Ovary (tissue), 9 donors: ENCODE results near the gene STUM. TPM values are rescaled to one million over a fixed set of nuclear protein-coding genes. Genes with fewer than 3 reads are reported as not detected.

Experiments
- DNase-seq, 5 donors: peaks; one replicate each; pipeline ENCODE4 v3.0.0-alpha.2; 2019 to 2020
- H3K27ac ChIP-seq, 2 donors: fragments of 200-600 bp; one replicate each; pipeline versions ENCODE4 v1.5.1 to v1.8.0; 2019 to 2022
- H3K27me3 ChIP-seq: fragments of 200-600 bp; one replicate; pipeline ENCODE4 v1.8.0; 2022
- H3K36me3 ChIP-seq: fragments of 200-600 bp; sonication (generic); one replicate; pipeline ENCODE4 v1.5.1; 2019
- H3K4me1 ChIP-seq: one replicate; pipeline ENCODE4 v1.8.1; 2013; ENCODE audit warnings: mild to moderate bottlenecking, moderate library complexity; ENCODE audit not compliant: insufficient read depth
- H3K4me3 ChIP-seq: fragments of 200-600 bp; sonication (generic); one replicate; pipeline ENCODE4 v1.5.1; 2017
- H3K9me3 ChIP-seq, 2 donors: fragments of 200-600 bp in 1 of 2; sonication (generic) in 1 of 2; one replicate each; pipeline versions ENCODE4 v1.5.1 to v1.8.1; 2013 to 2019; ENCODE audit warnings: mild to moderate bottlenecking in 1 of 2, moderate library complexity in 1 of 2
- EP300 ChIP-seq: sonication (generic); formaldehyde crosslinking; IDR thresholded peaks from one replicate; pipeline ENCODE4 v1.6.1; 2017; ENCODE audit warnings: antibody characterized with exemption
- POLR2A ChIP-seq: fragments of 450-650 bp; IDR thresholded peaks from one replicate; pipeline ENCODE4 v1.6.1; 2017; ENCODE audit warnings: antibody characterized with exemption, mild to moderate bottlenecking, moderate library complexity
- WGBS, 3 donors: extraction: QIAGEN DNeasy Blood & Tissue Kit in 1 of 3; methylation state at CpG; one replicate each; pipeline versions ENCODE4 v1.1.5 to v1.1.7; 2013 to 2017; 5-methylcytosine and 5-hydroxymethylcytosine counted together
- intact Hi-C, 4 donors: fragments of 100-400 bp; cut with DNase I; formaldehyde crosslinking; loops; one replicate each; pipeline versions ENCODE4 v1.11.0 to v1.15.1; 2022 to 2023
- polyA plus RNA-seq, 2 donors: library from polyadenylated mRNA; stranded (reverse); fragments of 200-250 nt in 1 of 2; fragments of 350-450 nt in 1 of 2; fragmentation: Illumina TruSeq in 1 of 2; extraction: RNeasy Lipid Tissue Mini Kit (QIAGEN cat#74804) in 1 of 2; gene quantifications; one replicate each; pipeline ENCODE4 v1.2.3, GENCODE V29; 2013 to 2014
- total RNA-seq, 7 donors: library from RNA; depleted of rRNA in 2 of 7; stranded (reverse); fragments of >200 nt in 2 of 7; fragmentation: NEBNext Ultra II Directional in 3 of 7; extraction: Animal tissue kit (Norgen Biotek cat#: 25700) in 3 of 7; gene quantifications; one replicate each; pipeline versions ENCODE4 v1.1.0 to v1.2.4, GENCODE V29; 2016 to 2023
- TF ChIP-seq, protein P1 (sequence below), 3 donors: fragments of 450-650 bp in 2 of 3; fragments of 200-600 bp in 1 of 3; IDR thresholded peaks; one replicate each; pipeline versions ENCODE4 v1.5.1 to v1.8.0; 2016 to 2022; ENCODE audit warnings: antibody characterized with exemption in 3 of 3, mild to moderate bottlenecking in 1 of 3
- donor health status: DM: no; HTN: no; CAD: no; lungs with moderate emphysema.
- donor health status: DM: no; HTN: no; CAD: no.
- donor health status: Bipolar disorder and iron deficiency.
- donor health status: DM: yes; HTN: yes; CAD: no.
- donor health status: DM: no; HTN: no; CAD: no.
- donor health status: DM: yes; HTN: yes; CAD: no.

STUM gene
- total and polyA plus RNA-seq, 9 donors = 0.24 to 6.1 (median 2.5) TPM

DNA sequence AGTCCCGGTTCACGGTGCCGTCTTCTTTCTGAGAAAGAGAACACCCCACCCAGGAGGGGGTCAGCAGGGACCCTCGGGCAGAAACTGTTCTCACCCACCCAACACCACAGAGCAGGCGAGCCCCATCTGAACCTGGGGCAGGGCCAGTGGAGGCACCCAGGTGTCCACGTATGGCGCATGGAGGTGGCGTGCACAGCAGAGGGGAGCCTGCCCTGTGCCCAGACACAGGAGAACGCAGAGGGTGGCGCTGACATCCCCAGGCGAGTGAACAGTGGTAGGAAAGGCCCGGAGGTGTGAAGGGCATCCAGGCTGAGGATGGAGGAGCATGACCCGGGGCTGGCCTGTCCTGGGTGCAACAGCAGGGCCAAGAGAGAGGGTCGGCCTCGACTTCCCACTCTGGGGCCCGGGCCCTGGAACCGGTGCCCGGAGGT, 91.1 kb downstream of the STUM start:
- Histone ChIP-seq H3K27me3 (no peaks in the 10 kb centered on the region), H3K36me3 (no peaks in the 10 kb centered on the region), H3K27ac (no peak overlapping the region), H3K4me1 (peaks cover 13% of the 10 kb centered on the region), H3K9me3 (no peaks in the 10 kb centered on the region), H3K4me3 (no peak overlapping the region)
- peak in 2 of 5 donors; percentile 15 to 19 for DNase-seq
- 93 to 97% (median 93%) methylated on average over 18 of the region's 18 CpGs for WGBS, 3 donors
- intact Hi-C loops = loop anchor here in 3 of 4 donors (5.0 to 10.0 kb wide), 6 partner anchors 95 to 905 kb away; partner anchors contain the start of gene ITPKB (in 2 of the 3)
- TF ChIP-seq, protein P1, sequence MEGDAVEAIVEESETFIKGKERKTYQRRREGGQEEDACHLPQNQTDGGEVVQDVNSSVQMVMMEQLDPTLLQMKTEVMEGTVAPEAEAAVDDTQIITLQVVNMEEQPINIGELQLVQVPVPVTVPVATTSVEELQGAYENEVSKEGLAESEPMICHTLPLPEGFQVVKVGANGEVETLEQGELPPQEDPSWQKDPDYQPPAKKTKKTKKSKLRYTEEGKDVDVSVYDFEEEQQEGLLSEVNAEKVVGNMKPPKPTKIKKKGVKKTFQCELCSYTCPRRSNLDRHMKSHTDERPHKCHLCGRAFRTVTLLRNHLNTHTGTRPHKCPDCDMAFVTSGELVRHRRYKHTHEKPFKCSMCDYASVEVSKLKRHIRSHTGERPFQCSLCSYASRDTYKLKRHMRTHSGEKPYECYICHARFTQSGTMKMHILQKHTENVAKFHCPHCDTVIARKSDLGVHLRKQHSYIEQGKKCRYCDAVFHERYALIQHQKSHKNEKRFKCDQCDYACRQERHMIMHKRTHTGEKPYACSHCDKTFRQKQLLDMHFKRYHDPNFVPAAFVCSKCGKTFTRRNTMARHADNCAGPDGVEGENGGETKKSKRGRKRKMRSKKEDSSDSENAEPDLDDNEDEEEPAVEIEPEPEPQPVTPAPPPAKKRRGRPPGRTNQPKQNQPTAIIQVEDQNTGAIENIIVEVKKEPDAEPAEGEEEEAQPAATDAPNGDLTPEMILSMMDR (IDR thresholded peaks at IDR 0.05) = no peak
- TF ChIP-seq EP300 (no peak), POLR2A (no peak)

DNA sequence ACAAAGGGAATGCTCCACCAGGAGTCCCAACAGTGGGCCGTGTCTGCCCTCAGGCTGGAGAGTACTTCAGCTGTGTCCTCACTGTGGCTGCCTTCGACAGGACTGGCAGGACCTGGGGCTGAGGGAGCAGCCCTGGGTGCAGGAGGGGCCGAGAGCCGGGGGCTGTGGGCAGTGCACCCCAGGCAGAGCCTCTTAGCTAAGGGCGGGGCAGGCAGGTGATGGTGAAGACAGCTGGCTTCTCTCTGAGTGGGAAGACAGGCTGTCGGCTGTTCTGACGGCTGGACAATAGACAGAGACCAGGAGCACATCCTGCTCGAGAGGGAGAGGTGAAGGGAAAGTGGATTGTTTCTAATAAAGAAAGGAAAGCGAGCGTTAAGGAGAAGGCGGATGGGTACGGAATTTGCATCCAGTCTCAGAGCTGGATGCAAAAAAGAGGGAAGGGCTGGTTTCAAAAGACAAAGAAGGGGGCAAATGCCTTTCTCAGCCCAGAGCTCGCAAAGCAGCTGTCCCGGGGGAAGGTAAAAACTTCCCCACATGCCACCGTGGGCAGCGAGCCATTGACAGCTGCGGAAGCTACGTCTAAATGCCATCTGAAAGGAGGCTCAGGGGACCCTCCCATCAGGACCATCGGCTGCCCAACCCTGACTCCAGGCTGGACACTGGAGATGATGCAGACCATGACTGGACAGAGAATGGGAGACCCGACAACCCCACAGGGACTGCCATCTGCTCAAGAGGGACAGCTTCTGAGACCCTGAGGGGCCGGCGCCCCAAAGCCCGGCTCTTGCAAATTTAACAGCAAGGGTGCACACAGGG, 92.0 kb downstream of the STUM start:
- 92 to 93% (median 93%) methylated on average over 23 of the region's 23 CpGs for WGBS, 3 donors
- Histone ChIP-seq H3K9me3 (no peaks in the 10 kb centered on the region), H3K4me1 (peaks cover 13% of the 10 kb centered on the region), H3K36me3 (no peaks in the 10 kb centered on the region), H3K27me3 (no peaks in the 10 kb centered on the region), H3K27ac (no peak overlapping the region), H3K4me3 (no peak overlapping the region)
- intact Hi-C loops = loop anchor here in 1 of 4 donors (10.0 kb wide), 1 partner anchor 94 kb away; the partner anchor contains the start of gene ITPKB
- peak in 2 of 5 donors; percentile 8 to 12 for DNase-seq
- no peak for TF ChIP-seq POLR2A
- no peak for TF ChIP-seq EP300
- TF ChIP-seq, protein P1 (IDR thresholded peaks at IDR 0.05) = no peak

DNA sequence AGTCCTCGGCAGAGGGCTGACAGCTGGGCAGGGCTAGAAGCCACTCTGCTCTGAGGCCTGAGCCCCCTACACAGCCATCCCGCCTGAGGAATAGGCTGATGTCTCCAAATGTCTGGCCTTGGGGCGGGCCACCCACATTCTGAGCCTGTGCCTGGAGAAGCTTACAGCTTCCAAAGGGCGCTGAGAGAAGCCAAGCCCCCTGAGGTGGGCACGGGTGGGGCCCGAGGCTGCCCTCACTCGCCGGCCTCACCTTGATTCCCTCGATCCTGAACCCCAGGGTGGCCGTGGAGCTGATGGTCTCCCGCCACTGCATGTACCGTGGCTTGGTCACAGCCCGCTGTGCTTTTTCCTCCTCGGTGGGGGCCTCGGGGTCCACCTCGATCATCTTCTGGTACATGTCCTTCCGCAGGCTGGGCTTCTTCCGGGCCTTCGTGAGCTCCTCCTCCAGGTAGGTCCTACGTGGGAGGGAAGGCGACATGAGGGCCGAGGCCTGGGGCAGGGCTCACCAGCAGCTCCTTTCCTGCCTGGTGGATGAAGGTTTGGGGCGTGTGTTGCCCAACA, 93.2 kb downstream of the STUM start:
- 91 to 97% (median 93%) methylated on average over 23 of the region's 23 CpGs for WGBS, 3 donors
- peaks cover 13% of the 10 kb centered on the region for H3K4me1 ChIP-seq
- no peaks in the 10 kb centered on the region for H3K36me3 ChIP-seq
- H3K4me3 ChIP-seq = no peak overlapping the region
- H3K27me3 ChIP-seq = no peaks in the 10 kb centered on the region
- peak in 1 of 5 donors; percentile 19 for DNase-seq
- no peaks in the 10 kb centered on the region for H3K9me3 ChIP-seq
- H3K27ac ChIP-seq = peak overlapping the region in 1 of 2 donors; percentile 20
- no peak for TF ChIP-seq EP300
- no peak for TF ChIP-seq POLR2A
- TF ChIP-seq, protein P1 (IDR thresholded peaks at IDR 0.05) = no peak
- intact Hi-C loops = loop anchor here in 1 of 4 donors (10.0 kb wide), 1 partner anchor 93 kb away; the partner anchor contains the start of gene ITPKB

DNA sequence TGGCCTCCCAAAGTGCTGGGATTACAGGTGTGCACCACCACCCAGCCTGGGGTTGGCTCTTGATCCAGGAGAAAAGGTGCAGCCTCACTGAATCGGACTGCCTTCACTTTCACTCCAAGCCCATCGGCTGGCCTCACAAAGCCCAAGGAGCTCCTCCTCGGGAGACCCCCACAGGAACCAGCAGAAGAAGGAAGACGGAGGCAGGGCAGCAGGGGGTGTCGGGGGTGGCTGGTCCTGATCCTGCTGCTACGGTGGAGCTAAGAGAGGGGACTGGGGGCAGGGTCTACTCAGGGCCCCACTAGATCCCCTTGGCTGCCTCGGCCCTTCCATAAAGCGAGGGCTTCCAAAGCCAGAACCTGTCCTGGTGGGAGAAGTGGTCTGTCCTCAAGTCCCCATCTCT, 93.9 kb downstream of the STUM start:
- Histone ChIP-seq H3K4me1 (peaks cover 13% of the 10 kb centered on the region), H3K9me3 (no peaks in the 10 kb centered on the region), H3K27ac (no peak overlapping the region), H3K27me3 (no peaks in the 10 kb centered on the region), H3K4me3 (no peak overlapping the region), H3K36me3 (no peaks in the 10 kb centered on the region)
- intact Hi-C loops = loop anchor here in 1 of 4 donors (10.0 kb wide), 1 partner anchor 92 kb away; the partner anchor contains the start of gene ITPKB
- WGBS, 3 donors = 91 to 99% (median 98%) methylated on average over 8 of the region's 8 CpGs
- TF ChIP-seq EP300 = no peak
- no peak for TF ChIP-seq POLR2A
- TF ChIP-seq, protein P1 (IDR thresholded peaks at IDR 0.05) = no peak
- DNase-seq = peak in 1 of 5 donors; percentile 11
